ENCODE results near the gene TBCD.
"Not testable (repeated sequence)": the region's sequence is repeated elsewhere in the genome, so short reads cannot be mapped to it uniquely, and the experiment has no call there.

The TBCD gene

GRCh38 chr17:82978765-82979349, 227.0 kb downstream of the TBCD start:
- no peak for DNase-seq

- DNase-seq: no peak
Observed at GRCh38 chr17:82979718-82980117, 227.9 kb downstream of the TBCD start.

GRCh38 chr17:82980632-82981031, 228.8 kb downstream of the TBCD start:
- DNase-seq: no peak

DNA sequence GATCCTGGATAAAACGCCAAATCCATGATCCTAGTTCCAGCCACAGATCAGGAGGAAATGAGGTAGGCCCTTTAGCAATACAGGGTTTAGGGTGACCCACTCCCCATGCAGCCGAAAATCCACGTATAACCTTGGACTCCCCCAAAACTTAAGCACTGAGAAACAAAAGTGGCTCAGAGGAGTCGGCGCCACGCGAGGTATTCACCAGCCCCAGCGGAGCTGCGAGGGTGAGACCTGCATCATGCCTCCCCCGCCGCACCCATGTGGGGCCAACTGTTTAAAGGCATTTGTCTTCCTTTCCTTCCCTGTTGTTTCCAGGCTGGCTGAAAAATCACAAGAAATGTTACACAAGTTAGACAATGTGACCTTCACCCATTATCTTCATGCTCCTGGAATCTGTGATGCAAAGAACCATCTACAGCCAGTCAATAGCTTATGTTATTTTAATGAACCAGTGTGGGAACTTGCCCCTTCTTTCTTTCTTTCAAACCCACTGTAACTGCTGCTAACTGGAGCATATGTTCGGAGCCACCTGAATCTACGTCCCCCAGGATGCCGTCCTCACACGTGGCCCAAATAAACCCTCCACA, 229.4 kb downstream of the TBCD start:
- no peak for DNase-seq

DNA sequence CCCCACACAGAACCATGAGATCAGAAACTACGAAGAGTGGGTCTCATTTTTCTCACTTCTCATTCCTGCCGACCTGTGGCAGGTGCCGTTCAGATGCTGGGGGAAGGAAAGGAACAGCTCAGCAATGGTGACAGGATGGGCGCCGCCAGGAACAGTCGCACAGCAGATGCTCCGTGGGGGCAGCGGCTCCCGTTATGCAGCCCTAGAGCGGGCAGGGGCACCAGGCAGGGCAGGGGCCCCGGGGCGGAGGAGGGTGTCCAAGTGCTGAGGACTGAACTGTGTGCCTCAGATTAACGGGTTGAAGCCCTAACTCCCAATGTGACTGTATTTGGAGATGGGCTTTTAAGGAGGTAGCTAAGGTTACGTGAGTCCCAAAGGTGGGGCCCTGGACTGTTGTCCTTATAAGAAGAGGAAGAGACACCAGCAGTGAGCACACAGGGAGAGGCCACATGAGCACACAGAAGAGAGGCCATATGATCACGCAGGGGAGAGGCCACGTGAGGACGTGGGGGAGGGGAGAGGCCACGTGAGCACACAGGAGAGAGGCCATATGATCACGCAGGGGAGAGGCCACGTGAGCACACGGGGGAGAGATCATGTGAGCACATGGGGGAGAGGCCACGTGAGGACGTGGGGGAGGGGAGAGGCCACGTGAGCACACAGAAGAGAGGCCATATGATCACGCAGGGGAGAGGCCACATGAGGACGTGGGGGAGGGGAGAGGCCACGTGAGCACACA, 231.8 kb downstream of the TBCD start:
- no peak for DNase-seq

DNA sequence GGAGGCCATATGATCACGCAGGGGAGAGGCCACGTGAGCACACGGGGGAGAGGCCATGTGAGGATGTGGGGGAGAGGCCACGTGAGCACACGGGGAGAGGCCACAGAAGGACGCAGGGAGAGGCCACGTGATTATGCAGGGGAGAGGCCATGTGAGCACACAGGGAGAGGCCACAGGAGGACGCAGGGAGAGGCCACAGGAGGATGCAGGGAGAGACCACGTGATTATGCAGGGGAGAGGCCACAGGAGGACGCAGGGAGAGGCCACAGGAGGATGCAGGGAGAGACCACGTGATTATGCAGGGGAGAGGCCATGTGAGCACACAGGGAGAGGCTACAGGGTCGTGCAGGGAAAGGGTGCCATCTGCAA, 232.4 kb downstream of the TBCD start:
- not testable (repeated sequence) for DNase-seq

DNA sequence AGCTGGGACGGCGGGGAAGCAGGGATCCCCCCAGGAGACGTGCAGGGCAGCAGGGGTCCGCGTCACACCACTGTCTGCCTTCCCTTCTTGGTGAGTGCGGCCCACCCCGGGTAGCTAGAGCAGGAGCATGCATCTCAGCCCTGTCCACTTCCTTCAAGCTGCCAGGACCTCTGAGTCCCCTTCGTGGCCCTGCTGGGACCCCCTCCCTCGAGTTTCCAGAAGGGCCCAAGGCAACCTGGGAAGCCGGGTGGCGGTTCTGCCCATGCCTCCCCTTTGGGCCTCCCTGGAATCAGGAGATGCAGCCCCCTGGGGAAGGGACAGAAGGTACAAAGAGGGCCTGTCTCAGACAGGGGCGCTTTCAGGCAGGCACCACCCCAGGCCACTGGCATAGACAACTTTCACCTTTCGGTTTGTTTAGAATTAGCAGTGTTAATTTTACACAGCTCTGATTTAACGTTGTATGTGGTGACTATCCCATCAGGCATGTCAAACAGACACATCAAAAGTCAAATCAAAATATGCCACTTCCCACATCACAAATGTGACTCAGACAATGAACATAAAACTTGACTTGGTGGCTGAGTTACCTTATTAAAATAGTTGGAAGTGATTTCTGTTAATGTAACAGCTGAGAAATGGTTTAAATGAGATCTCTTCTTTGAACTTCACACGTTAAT, 233.0 kb downstream of the TBCD start:
- DNase-seq: no peak

DNA sequence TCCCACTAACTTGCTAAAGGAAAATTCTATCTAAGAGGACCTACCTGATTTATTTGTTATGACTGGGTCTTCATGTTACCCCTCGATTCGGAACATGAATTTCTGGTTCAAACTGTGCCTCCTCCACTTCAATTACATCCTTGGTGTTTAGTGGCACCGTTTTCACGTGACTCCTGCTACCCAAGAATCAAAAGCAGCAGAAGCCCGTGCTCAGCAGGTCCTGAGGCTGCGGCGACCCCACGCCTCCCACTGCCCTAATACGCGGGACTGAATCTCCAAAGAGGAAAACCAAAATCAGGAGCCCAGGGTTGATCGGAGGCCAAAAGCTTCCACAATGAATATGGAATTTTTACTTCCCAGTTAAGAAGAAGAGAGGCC, 233.6 kb downstream of the TBCD start:
- no peak for DNase-seq

- DNase-seq: peak; percentile 33
Observed at GRCh38 chr17:82985973-82986372, 234.1 kb downstream of the TBCD start.

DNA sequence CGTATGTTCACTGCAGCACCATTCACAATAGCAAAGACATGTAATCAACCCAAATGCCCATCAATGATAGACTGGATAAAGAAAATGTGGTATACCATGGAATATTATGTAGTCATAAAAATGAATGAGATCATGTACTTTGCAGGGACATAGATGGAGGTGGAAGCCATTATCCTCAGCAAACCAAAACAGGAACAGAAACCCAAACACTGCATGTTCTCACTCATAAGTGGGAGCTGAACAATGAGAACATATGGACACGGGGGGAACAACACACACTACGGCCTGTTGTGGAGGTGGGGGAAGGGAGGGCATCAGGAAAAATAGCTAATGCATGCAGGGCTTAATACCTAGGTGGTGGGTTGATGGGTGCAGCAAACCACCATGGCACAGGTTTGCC, 237.2 kb downstream of the TBCD start:
- DNase-seq: not testable (repeated sequence)

- DNase-seq: no peak
Observed at GRCh38 chr17:82989881-82990280, 238.0 kb downstream of the TBCD start.

GRCh38 chr17:82993005-82993404, 241.1 kb downstream of the TBCD start:
- DNase-seq: no peak
